Activated T-helper 2 cell treated with anti-CD3 and anti-CD28 coated beads, Interferon-gamma antibody, Interleukin-2, Interleukin-4, amounts not matched to agents 10 μg/mL and 5 μg/mL and 100 μg/mL, durations not matched to agents 14 hours and 24 hours and 36 hours (primary cell): ENCODE measurements around the gene ETS2. TPM values are rescaled to one million over a fixed set of nuclear protein-coding genes. Genes with fewer than 3 reads are reported as not detected.
"Not testable (repeated sequence)": the region's sequence is repeated elsewhere in the genome, so short reads cannot be mapped to it uniquely, and the experiment has no call there.

Experiments
- DNase-seq: peaks from one replicate; pipeline ENCODE4 v3.0.0; 2021; ENCODE audit warnings: low spot score
- H3K27ac Mint-ChIP-seq: one replicate; pipeline ENCODE4 v1.8.0; 2021; ENCODE audit warnings: mixed read lengths
- H3K27me3 Mint-ChIP-seq: one replicate; pipeline ENCODE4 v1.8.0; 2021; ENCODE audit warnings: low read depth, mixed read lengths
- H3K36me3 Mint-ChIP-seq: one replicate; pipeline ENCODE4 v1.8.0; 2021; ENCODE audit warnings: low read depth, mixed read lengths
- H3K4me1 Mint-ChIP-seq: one replicate; pipeline ENCODE4 v1.8.0; 2021; ENCODE audit warnings: low read depth, mixed read lengths
- H3K4me3 Mint-ChIP-seq: one replicate; pipeline ENCODE4 v1.8.0; 2021; ENCODE audit warnings: low read depth, mild to moderate bottlenecking, moderate library complexity, mixed read lengths
- H3K9me3 Mint-ChIP-seq: one replicate; pipeline ENCODE4 v1.8.0; 2021; ENCODE audit warnings: mixed read lengths
- intact Hi-C: fragments of 100-400 bp; cut with micrococcal nuclease; formaldehyde crosslinking; loops from one replicate; pipeline ENCODE4 v1.15.1; 2023
- total RNA-seq: library from RNA; stranded (reverse); gene quantifications from 2 replicates; pipeline ENCODE4 v1.2.3, GENCODE V29; 2022

The ETS2 gene
- total RNA-seq, 1 donor from 2014 or later: 63.9 TPM

DNA sequence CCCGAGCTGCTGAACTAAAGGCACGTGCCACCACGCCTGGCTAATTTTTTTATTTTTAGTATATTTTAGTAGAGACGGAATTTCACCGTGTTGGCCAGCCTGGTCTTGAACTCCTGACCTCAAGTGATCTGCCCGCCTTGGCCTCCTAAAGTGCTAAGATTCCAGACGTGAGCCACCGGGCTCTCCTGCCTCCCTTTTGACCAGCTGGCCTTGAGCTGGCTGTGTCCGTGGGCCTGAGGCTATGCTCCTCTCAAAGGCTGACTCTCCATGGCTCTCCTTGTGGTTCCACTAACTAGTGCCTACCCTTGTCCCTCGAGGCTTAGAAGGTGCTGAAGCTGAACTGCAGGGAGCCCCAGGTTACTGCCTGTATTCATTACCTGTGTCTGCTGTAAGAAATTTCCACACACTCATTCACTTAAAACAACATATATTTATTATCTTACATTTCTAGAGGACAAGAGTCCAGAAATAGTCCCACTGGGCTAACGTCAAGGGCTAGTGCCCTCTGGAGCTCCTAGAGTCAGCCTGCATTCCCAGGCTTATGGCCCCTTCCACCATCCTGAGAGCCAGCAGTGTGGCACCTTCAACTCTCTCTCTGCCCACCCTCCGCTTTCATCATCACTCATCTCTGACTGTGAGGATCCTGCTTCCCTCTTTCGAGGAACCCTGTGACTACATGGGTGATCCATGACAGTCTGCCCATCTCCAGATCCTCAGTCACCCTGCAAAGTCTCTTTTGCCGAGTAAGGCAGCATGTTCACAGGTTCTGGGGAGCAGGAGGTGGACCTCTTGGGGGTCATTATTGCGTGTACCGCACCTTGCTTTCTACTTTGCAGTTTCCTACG is 34.9 kb downstream of the ETS2 start:
- Mint-ChIP-seq H3K9me3 (no peaks in the 10 kb centered on the region), H3K27ac (peak overlapping the region; percentile 3), H3K4me3 (no peak overlapping the region), H3K27me3 (no peaks in the 10 kb centered on the region), H3K4me1 (peaks cover 36% of the 10 kb centered on the region), H3K36me3 (no peaks in the 10 kb centered on the region)
- no peak for DNase-seq
- intact Hi-C loops: no loop called here

GRCh38 chr21:38841472-38841871 is 35.7 kb downstream of the ETS2 start:
- Mint-ChIP-seq H3K36me3 (no peaks in the 10 kb centered on the region), H3K9me3 (no peaks in the 10 kb centered on the region), H3K27ac (no peak overlapping the region), H3K4me3 (no peak overlapping the region), H3K4me1 (peaks cover 36% of the 10 kb centered on the region), H3K27me3 (no peaks in the 10 kb centered on the region)
- intact Hi-C loops: no loop called here
- no peak for DNase-seq

GRCh38 chr21:38842079-38842478 is 36.4 kb downstream of the ETS2 start:
- Mint-ChIP-seq H3K27ac (peak overlapping the region; percentile 1), H3K4me3 (no peak overlapping the region), H3K4me1 (peaks cover 36% of the 10 kb centered on the region), H3K9me3 (no peaks in the 10 kb centered on the region), H3K36me3 (no peaks in the 10 kb centered on the region), H3K27me3 (no peaks in the 10 kb centered on the region)
- no peak for DNase-seq
- intact Hi-C loops: no loop called here

DNA sequence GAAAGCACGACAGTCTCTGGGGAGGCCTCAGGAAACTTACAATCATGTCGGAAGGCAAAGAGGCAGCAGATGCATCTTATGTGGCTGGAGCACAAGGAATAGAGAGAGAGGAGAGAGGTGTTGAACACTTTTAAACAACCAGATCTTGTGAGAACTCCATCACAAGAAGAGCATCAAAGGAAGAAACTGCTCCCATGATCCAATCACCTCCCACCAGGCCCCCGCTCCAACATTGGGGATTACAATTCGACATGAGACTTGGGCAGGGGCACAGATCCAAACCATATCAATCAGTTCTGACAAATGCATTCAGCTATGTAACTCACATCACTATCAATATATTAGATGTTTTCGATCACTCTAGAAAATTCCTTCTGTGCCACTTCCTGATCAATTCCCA is 37.6 kb downstream of the ETS2 start:
- intact Hi-C loops: no loop called here
- no peaks in the 10 kb centered on the region for H3K36me3 Mint-ChIP-seq

GRCh38 chr21:38843806-38844503 is 38.2 kb downstream of the ETS2 start:
- Mint-ChIP-seq H3K27me3 (no peaks in the 10 kb centered on the region), H3K4me3 (no peak overlapping the region), H3K9me3 (no peaks in the 10 kb centered on the region), H3K27ac (no peak overlapping the region), H3K4me1 (peaks cover 25% of the 10 kb centered on the region), H3K36me3 (no peaks in the 10 kb centered on the region)
- intact Hi-C loops: no loop called here
- no peak for DNase-seq

More for the DNA sequence above, 37.6 kb downstream of the ETS2 start:
- H3K4me3 Mint-ChIP-seq: no peak overlapping the region
- H3K9me3 Mint-ChIP-seq: no peaks in the 10 kb centered on the region
- H3K27ac Mint-ChIP-seq: no peak overlapping the region
- H3K27me3 Mint-ChIP-seq: no peaks in the 10 kb centered on the region
- H3K4me1 Mint-ChIP-seq: peaks cover 27% of the 10 kb centered on the region
- DNase-seq: no peak

GRCh38 chr21:38845374-38845773 is 39.6 kb downstream of the ETS2 start:
- intact Hi-C loops, H3K9me3 Mint-ChIP-seq, H3K27ac Mint-ChIP-seq, H3K27me3 Mint-ChIP-seq, DNase-seq, H3K4me3 Mint-ChIP-seq, H3K36me3 Mint-ChIP-seq: not testable (repeated sequence)
- H3K4me1 Mint-ChIP-seq: peaks cover 13% of the 10 kb centered on the region

DNA sequence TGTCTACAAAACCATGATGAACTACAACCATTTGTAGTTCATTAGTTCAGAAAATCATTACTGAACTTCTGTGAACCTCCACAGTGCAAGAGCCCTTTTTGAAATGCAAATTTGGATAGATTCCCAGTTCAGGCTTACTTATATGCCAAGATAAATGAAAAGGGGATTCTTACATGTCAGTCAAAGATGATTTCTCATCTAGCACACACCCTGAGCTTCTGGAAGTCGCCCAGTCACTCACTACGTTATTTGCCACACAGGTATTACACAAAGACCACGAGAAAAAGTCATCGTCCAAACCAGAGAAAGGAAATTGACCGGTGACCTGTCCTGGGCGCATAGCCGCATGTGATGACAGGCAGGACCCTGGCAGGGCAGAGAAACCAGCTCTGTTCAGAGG is 41.8 kb downstream of the ETS2 start:
- no peak for DNase-seq
- Mint-ChIP-seq H3K4me3 (no peak overlapping the region), H3K36me3 (no peaks in the 10 kb centered on the region), H3K4me1 (peaks cover 11% of the 10 kb centered on the region), H3K27ac (no peak overlapping the region), H3K9me3 (no peaks in the 10 kb centered on the region), H3K27me3 (no peaks in the 10 kb centered on the region)
- intact Hi-C loops: no loop called here

- intact Hi-C loops: no loop called here
- Mint-ChIP-seq H3K9me3 (no peaks in the 10 kb centered on the region), H3K4me3 (no peak overlapping the region), H3K36me3 (no peaks in the 10 kb centered on the region), H3K4me1 (peaks cover 11% of the 10 kb centered on the region), H3K27ac (no peak overlapping the region), H3K27me3 (no peaks in the 10 kb centered on the region)
- DNase-seq: no peak
These were observed 42.5 kb downstream of the ETS2 start for GRCh38 chr21:38848187-38848609.

DNA sequence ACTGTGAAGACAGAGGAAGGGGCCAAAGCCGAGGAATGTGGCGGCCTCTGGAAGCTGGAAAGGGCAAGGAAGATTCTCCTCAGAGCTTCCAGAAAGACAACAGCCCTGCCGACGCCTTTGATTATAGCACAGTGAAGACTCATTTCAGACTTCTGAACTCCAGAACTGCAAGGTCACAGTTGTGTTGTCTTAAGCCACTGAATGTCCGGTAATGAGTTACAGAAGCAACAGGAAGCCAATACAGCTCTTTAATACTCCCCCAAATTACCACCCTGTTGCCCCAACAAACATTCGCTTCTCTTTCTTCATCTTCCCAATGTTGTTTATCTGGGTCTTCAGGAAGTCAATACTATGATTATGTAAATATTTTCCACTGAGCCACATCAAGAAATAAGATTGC is 44.0 kb downstream of the ETS2 start:
- Mint-ChIP-seq H3K27ac (no peak overlapping the region), H3K9me3 (no peaks in the 10 kb centered on the region), H3K4me3 (no peak overlapping the region), H3K27me3 (no peaks in the 10 kb centered on the region), H3K4me1 (peaks cover 11% of the 10 kb centered on the region), H3K36me3 (no peaks in the 10 kb centered on the region)
- intact Hi-C loops: no loop called here
- DNase-seq: no peak

DNA sequence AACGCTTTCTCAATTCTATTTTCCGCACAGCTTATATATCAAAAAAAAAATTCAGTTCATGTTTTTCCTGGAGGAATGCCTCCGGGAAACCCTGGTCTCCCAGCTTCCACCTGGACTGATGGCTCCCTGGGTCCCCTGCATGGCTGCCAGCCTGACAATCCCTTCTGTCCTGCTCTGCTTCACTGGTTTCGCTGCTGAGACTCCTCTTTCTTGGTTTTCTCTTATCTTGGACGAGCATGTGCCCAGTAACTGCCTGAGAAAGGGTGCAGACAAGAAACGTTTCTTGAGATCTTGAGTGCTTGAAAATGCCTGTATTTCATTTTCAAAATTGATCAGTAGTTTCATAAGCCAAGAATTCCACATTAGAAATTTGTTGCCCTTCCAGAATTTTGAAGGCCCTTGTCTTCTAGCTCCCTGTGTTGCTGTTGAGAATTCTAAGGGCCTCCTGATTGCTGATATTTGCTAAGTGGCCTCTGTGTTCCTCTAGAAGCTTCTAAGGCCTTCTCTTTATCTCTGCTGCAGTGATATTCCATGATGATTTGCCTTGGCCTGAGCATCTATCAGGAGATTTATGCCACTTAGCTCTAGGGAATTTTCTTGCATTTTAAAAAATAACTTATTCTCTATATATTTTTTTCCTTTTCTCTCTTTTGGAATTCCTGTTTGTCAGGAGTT is 44.7 kb downstream of the ETS2 start:
- no peak for DNase-seq
- Mint-ChIP-seq H3K9me3 (no peaks in the 10 kb centered on the region), H3K4me3 (no peak overlapping the region), H3K27ac (no peak overlapping the region), H3K4me1 (peaks cover 11% of the 10 kb centered on the region), H3K36me3 (no peaks in the 10 kb centered on the region), H3K27me3 (no peaks in the 10 kb centered on the region)
- intact Hi-C loops: no loop called here

GRCh38 chr21:38851101-38851500 is 45.4 kb downstream of the ETS2 start:
- no peaks in the 10 kb centered on the region for H3K36me3 Mint-ChIP-seq
- H3K4me3 Mint-ChIP-seq: no peak overlapping the region
- no peak overlapping the region for H3K27ac Mint-ChIP-seq
- no peak for DNase-seq
- peaks cover 11% of the 10 kb centered on the region for H3K4me1 Mint-ChIP-seq
- no peaks in the 10 kb centered on the region for H3K9me3 Mint-ChIP-seq
- peaks cover 1% of the 10 kb centered on the region for H3K27me3 Mint-ChIP-seq
- intact Hi-C loops: no loop called here

GRCh38 chr21:38852278-38852677 is 46.5 kb downstream of the ETS2 start:
- Mint-ChIP-seq H3K36me3 (no peaks in the 10 kb centered on the region), H3K4me1 (peaks cover 11% of the 10 kb centered on the region), H3K4me3 (no peak overlapping the region), H3K27ac (no peak overlapping the region), H3K9me3 (no peaks in the 10 kb centered on the region), H3K27me3 (peaks cover 1% of the 10 kb centered on the region)
- intact Hi-C loops: no loop called here
- no peak for DNase-seq

DNA sequence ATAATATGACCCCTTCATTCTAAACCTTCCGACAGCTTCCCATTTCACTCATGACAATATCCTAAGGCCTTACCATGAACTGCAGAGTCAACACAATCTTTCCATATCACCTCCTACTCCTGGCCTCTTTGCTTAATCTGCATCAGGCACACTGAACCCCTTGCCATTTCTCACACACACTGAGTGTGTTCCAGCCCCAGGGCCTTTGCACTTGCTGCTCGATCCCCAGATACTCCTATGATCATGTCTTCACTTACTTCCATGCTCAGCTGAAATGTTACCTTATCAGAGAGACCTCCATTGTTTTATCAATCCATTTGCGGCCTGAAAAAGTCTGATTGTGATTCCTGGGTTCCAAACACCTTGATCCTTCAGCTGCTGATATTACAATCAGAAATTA is 47.0 kb downstream of the ETS2 start:
- Mint-ChIP-seq H3K27ac (no peak overlapping the region), H3K9me3 (no peaks in the 10 kb centered on the region), H3K4me3 (no peak overlapping the region), H3K36me3 (no peaks in the 10 kb centered on the region), H3K4me1 (peaks cover 11% of the 10 kb centered on the region), H3K27me3 (peaks cover 1% of the 10 kb centered on the region)
- intact Hi-C loops: no loop called here
- no peak for DNase-seq
